K562 treated with DMSO at 1 percent for 4 hours (cell line): ENCODE results near the gene SLC30A5. TPM values are rescaled to one million over a fixed set of nuclear protein-coding genes. Genes with fewer than 3 reads are reported as not detected.

Experiments used
- total RNA-seq: library from RNA; unstranded; fragments of 300-600 nt; gene quantifications from 2 replicates; pipeline ENCODE4 v1.2.3, GENCODE V29; 2022; ENCODE audit not compliant: insufficient read depth

Gene SLC30A5
- total RNA-seq = 38.3 and 40.7 TPM in 2 replicates

GRCh38 chr5:69093771-69094482 lies at the start of gene SLC30A5:
SLC30A5 (plus strand) TSS chr5:69094014; CDS start chr5:69094256, 242 bp downstream.

GRCh38 chr5:69166686-69167492 lies 73.1 kb downstream of the SLC30A5 start, which contains the start of gene CCNB1:
CCNB1 (plus strand) TSS chr5:69167150; CDS start chr5:69167263, 113 bp downstream.

Other genes starting within 250 kb of the SLC30A5 start
- 118 and 138 TPM in 2 replicates for gene CCNB1, start 73.1 kb downstream of the SLC30A5 start, total RNA-seq
- gene CENPH, start 95.6 kb downstream of the SLC30A5 start, total RNA-seq = 76.3 and 78.9 TPM in 2 replicates
- gene CDK7, start 140.9 kb downstream of the SLC30A5 start, total RNA-seq = 40.0 and 42.2 TPM in 2 replicates
- gene CCDC125, start 238.8 kb downstream of the SLC30A5 start, total RNA-seq = 2.8 and 3.1 TPM in 2 replicates